ENCODE data around the gene EEF1A2.

DNA sequence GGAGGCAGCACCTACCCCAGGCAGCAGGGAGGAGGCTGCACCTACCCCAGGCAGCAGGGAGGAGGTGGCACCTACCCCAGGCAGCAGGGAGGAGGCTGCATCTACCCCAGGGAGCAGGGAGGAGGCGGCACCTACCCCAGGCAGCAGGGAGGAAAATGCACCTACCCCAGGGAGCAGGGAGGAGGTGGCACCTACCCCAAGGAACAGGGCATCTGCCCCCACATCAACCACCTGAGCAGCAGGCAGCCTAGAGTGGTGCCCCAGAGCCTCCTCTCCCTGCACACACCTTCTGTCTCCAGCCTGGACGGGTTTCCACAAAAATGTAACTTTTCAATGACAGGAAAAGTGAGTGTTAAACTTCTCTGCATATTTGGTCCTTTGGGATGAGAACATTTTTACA is 36.6 kb downstream of the EEF1A2 start:
- TF ChIP-seq POLR2A (IDR thresholded peaks at IDR 0.05) = no peak
- TF ChIP-seq, protein P1, sequence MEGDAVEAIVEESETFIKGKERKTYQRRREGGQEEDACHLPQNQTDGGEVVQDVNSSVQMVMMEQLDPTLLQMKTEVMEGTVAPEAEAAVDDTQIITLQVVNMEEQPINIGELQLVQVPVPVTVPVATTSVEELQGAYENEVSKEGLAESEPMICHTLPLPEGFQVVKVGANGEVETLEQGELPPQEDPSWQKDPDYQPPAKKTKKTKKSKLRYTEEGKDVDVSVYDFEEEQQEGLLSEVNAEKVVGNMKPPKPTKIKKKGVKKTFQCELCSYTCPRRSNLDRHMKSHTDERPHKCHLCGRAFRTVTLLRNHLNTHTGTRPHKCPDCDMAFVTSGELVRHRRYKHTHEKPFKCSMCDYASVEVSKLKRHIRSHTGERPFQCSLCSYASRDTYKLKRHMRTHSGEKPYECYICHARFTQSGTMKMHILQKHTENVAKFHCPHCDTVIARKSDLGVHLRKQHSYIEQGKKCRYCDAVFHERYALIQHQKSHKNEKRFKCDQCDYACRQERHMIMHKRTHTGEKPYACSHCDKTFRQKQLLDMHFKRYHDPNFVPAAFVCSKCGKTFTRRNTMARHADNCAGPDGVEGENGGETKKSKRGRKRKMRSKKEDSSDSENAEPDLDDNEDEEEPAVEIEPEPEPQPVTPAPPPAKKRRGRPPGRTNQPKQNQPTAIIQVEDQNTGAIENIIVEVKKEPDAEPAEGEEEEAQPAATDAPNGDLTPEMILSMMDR (IDR thresholded peaks at IDR 0.05) = no peak
